Osteoblast (primary cell): Measurements from ENCODE around the gene PDCD11. TPM values are rescaled to one million over a fixed set of nuclear protein-coding genes. Genes with fewer than 3 reads are reported as not detected.

ENCODE experiments used
- DNase-seq: peaks from one replicate; pipeline ENCODE4 v3.0.0; 2011; ENCODE audit warnings: low spot score, mixed read lengths; ENCODE audit not compliant: insufficient read length; ENCODE audit errors: missing footprints
- H2AFZ ChIP-seq: 2 replicates; pipeline ENCODE4 v1.6.0; 2011; ENCODE audit warnings: mild to moderate bottlenecking, low read length
- H3K27ac ChIP-seq: 2 replicates; pipeline ENCODE4 v1.5.1; 2011; ENCODE audit warnings: mild to moderate bottlenecking, low read depth, low read length, moderate library complexity
- H3K27me3 ChIP-seq: 2 replicates; pipeline ENCODE4 v1.6.0; 2012; ENCODE audit warnings: mild to moderate bottlenecking, control low read depth, inconsistent platforms, low read length, moderate library complexity; ENCODE audit not compliant: insufficient read depth
- H3K36me3 ChIP-seq: 2 replicates; pipeline ENCODE4 v1.5.1; 2011; ENCODE audit warnings: mild to moderate bottlenecking, low read length, control low read depth, moderate library complexity; ENCODE audit not compliant: insufficient read depth
- H3K4me1 ChIP-seq: 2 replicates; pipeline ENCODE4 v1.5.1; 2011; ENCODE audit warnings: mild to moderate bottlenecking, low read length, control low read depth, moderate library complexity; ENCODE audit not compliant: insufficient read depth
- H3K4me2 ChIP-seq: 2 replicates; pipeline ENCODE4 v1.6.0; 2011; ENCODE audit warnings: mild to moderate bottlenecking, low read length; ENCODE audit not compliant: insufficient read depth
- H3K4me3 ChIP-seq: fragments of 200-600 bp; sonication (generic); 3 replicates; pipeline ENCODE4 v1.5.1; 2012; ENCODE audit warnings: mild to moderate bottlenecking, low read length, inconsistent platforms; ENCODE audit not compliant: insufficient read depth
- H3K79me2 ChIP-seq: 2 replicates; pipeline ENCODE4 v1.6.0; 2012; ENCODE audit warnings: mild to moderate bottlenecking, low read length, control low read depth, inconsistent platforms; ENCODE audit not compliant: insufficient read depth
- H3K9me3 ChIP-seq: 2 replicates; pipeline ENCODE4 v1.5.1; 2011; ENCODE audit warnings: low read depth, low read length, control low read depth
- H4K20me1 ChIP-seq: 2 replicates; pipeline ENCODE4 v1.6.0; 2012; ENCODE audit warnings: mild to moderate bottlenecking, low read length, control low read depth; ENCODE audit not compliant: insufficient read depth
- total RNA-seq: library from RNA; depleted of rRNA; stranded (reverse); fragments of >200 nt; gene quantifications from 2 replicates; pipeline ENCODE4 v1.2.3, GENCODE V29; 2012
- TF ChIP-seq, protein P1 (sequence below): IDR thresholded peaks from 2 replicates; pipeline ENCODE4 v1.5.1; 2011; ENCODE audit warnings: mild to moderate bottlenecking, low read depth, low read length, moderate library complexity; ENCODE audit errors: extremely low read depth

Gene PDCD11
- total RNA-seq, 1 donor: 18.8 TPM

- H3K4me1 ChIP-seq: peaks cover 4% of the 10 kb centered on the region
- H3K4me3 ChIP-seq: peak overlapping the region; percentile 91
- no peaks in the 10 kb centered on the region for H4K20me1 ChIP-seq
- DNase-seq: no peak
- peak overlapping the region; percentile 97 for H2AFZ ChIP-seq
- no peaks in the 10 kb centered on the region for H3K27me3 ChIP-seq
- H3K9me3 ChIP-seq: no peaks in the 10 kb centered on the region
- H3K79me2 ChIP-seq: peaks cover 23% of the 10 kb centered on the region
- peak overlapping the region; percentile 94 for H3K4me2 ChIP-seq
- TF ChIP-seq, protein P1, sequence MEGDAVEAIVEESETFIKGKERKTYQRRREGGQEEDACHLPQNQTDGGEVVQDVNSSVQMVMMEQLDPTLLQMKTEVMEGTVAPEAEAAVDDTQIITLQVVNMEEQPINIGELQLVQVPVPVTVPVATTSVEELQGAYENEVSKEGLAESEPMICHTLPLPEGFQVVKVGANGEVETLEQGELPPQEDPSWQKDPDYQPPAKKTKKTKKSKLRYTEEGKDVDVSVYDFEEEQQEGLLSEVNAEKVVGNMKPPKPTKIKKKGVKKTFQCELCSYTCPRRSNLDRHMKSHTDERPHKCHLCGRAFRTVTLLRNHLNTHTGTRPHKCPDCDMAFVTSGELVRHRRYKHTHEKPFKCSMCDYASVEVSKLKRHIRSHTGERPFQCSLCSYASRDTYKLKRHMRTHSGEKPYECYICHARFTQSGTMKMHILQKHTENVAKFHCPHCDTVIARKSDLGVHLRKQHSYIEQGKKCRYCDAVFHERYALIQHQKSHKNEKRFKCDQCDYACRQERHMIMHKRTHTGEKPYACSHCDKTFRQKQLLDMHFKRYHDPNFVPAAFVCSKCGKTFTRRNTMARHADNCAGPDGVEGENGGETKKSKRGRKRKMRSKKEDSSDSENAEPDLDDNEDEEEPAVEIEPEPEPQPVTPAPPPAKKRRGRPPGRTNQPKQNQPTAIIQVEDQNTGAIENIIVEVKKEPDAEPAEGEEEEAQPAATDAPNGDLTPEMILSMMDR: no peak
- H3K36me3 ChIP-seq: no peaks in the 10 kb centered on the region
- H3K27ac ChIP-seq: peak overlapping the region; percentile 68
These were observed 29.0 kb upstream of the PDCD11 start for GRCh38 chr10:103367379-103367781.

DNA sequence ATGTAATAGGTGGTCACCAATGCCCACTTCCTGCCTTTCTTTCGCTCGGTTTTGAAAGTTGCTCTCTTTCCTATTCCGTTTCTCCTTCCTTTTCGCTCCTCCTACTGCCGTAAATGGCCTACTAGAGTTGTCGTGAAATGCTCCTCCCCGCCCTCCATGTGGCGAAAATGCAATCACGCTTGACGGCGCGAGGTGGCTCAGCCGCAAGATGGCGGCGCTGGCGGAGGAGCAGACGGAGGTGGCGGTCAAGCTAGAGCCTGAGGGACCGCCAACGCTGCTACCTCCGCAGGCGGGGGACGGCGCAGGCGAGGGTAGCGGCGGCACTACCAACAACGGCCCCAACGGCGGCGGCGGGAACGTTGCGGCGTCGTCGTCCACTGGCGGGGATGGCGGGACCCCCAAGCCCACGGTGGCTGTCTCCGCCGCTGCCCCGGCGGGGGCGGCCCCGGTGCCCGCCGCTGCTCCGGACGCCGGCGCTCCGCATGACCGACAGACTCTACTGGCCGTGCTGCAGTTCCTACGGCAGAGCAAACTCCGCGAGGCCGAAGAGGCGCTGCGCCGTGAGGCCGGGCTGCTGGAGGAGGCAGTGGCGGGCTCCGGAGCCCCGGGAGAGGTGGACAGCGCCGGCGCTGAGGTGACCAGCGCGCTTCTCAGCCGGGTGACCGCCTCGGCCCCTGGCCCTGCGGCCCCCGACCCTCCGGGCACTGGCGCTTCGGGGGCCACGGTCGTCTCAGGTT is 28.5 kb upstream of the PDCD11 start, which contains the start of gene TAF5:
Gene TAF5 (plus strand): TSS at position 195 of the 737 bp plus-strand sequence. CDS start 14 bp downstream, at position 209.
- peak; percentile 95 for DNase-seq
- Histone ChIP-seq H3K9me3 (no peaks in the 10 kb centered on the region), H3K27me3 (no peaks in the 10 kb centered on the region), H3K79me2 (peaks cover 23% of the 10 kb centered on the region), H4K20me1 (no peaks in the 10 kb centered on the region), H3K36me3 (no peaks in the 10 kb centered on the region), H3K4me2 (peak within 1 kb of the TSS; percentile 94), H3K4me3 (peak within 1 kb of the TSS; percentile 91), H3K4me1 (peaks cover 4% of the 10 kb centered on the region), H3K27ac (peak within 1 kb of the TSS; percentile 68), H2AFZ (peak within 1 kb of the TSS; percentile 97)
- TF ChIP-seq, protein P1: no peak

DNA sequence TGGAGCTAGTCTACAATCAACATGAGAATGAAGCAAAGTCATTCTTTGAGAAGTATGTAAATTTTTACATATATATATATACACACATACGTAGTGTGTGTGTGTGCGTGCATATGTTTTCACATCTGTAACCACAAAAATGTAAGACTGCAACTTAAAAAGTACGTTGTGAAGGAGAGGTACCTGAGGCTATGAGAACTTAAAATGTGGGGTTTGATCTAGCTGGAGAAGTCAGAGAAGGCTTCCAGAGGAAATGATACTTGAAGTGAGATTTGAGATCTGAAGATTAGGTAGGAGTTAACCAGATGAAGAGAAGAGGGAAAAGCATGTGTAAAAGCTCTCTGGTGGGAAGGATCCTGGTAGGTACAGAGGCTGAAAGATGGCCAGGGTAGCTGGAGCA is 22.9 kb upstream of the PDCD11 start:
- DNase-seq: peak; percentile 57
- no peak overlapping the region for H2AFZ ChIP-seq
- no peak overlapping the region for H3K4me3 ChIP-seq

GRCh38 chr10:103374263-103374662 is 22.2 kb upstream of the PDCD11 start:
- TF ChIP-seq, protein P1: no peak

More for the DNA sequence above, 22.9 kb upstream of the PDCD11 start:
- Histone ChIP-seq H3K79me2 (peaks cover 23% of the 10 kb centered on the region), H3K9me3 (no peaks in the 10 kb centered on the region), H3K4me2 (no peak overlapping the region), H3K27me3 (no peaks in the 10 kb centered on the region), H3K4me1 (peaks cover 4% of the 10 kb centered on the region), H4K20me1 (no peaks in the 10 kb centered on the region), H3K36me3 (peaks cover 19% of the 10 kb centered on the region), H3K27ac (no peak overlapping the region)
- TF ChIP-seq, protein P1: no peak

More at GRCh38 chr10:103374263-103374662, 22.2 kb upstream of the PDCD11 start:
- DNase-seq: no peak
- Histone ChIP-seq H3K9me3 (no peaks in the 10 kb centered on the region), H4K20me1 (no peaks in the 10 kb centered on the region), H3K4me2 (no peak overlapping the region), H3K27ac (no peak overlapping the region), H3K4me3 (no peak overlapping the region), H3K36me3 (peaks cover 19% of the 10 kb centered on the region), H3K27me3 (no peaks in the 10 kb centered on the region), H3K4me1 (peaks cover under 1% of the 10 kb centered on the region), H2AFZ (no peak overlapping the region), H3K79me2 (peaks cover 20% of the 10 kb centered on the region)
